ENCODE results near the gene PACRG. TPM values are rescaled to one million over a fixed set of nuclear protein-coding genes. Genes with fewer than 3 reads are reported as not detected.

The PACRG gene
- polyA plus RNA-seq, 1 donor (not counting 4 experiments of a cell fraction or from before 2014, with no cell fraction given), result 0.31 TPM

- DNase-seq (ENCODE audit: low read depth, low spot score) (no peak), FAIRE-seq (no peak)
- Histone ChIP-seq H2AFZ (ENCODE audit: control insufficient read depth, low read length) (no peak overlapping the region), H3K9me1 (ENCODE audit: control insufficient read depth, extremely low read depth, insufficient read depth, low read length) (no peaks in the 10 kb centered on the region), H3K4me2 (ENCODE audit: control insufficient read depth, extremely low read depth, insufficient read depth, low read depth, low read length) (no peak overlapping the region), H3K27ac (ENCODE audit: control insufficient read depth, insufficient read depth, low read length) (no peak overlapping the region), H3K79me2 (ENCODE audit: control insufficient read depth, insufficient read depth, low read length) (no peaks in the 10 kb centered on the region), H3K4me1 (ENCODE audit: control insufficient read depth, extremely low read depth, insufficient read depth, low read length) (no peaks in the 10 kb centered on the region), H3K9ac (ENCODE audit: control insufficient read depth, extremely low read depth, insufficient read depth, low read length) (no peak overlapping the region), H3K27me3 (ENCODE audit: control insufficient read depth, extremely low read depth, insufficient read depth, low read length) (no peaks in the 10 kb centered on the region), H3K36me3 (ENCODE audit: control insufficient read depth in 2 of 2, extremely low read depth in 1 of 2, insufficient read depth in 2 of 2, low read length in 2 of 2) (no peaks in the 10 kb centered on the region), H4K20me1 (ENCODE audit: control insufficient read depth, extremely low read depth, insufficient read depth, low read length) (no peaks in the 10 kb centered on the region), H3K4me3 (ENCODE audit: control insufficient read depth in 2 of 3, extremely low read depth in 1 of 3, insufficient read depth in 2 of 3, low read depth in 1 of 3, low read length in 3 of 3) (no peak overlapping the region), H3K9me3 (ENCODE audit: control insufficient read depth, low read depth, low read length) (no peaks in the 10 kb centered on the region)
- TF ChIP-seq CTCF (optimal IDR thresholded peaks at IDR 0.05 in 1 of 3, IDR thresholded peaks at IDR 0.05 in 1 of 3, conservative IDR thresholded peaks at IDR 0.05 in 1 of 3; ENCODE audit: extremely low read depth in 1 of 3, insufficient read depth in 2 of 3, low read length in 3 of 3) (no peak), EZH2 (IDR thresholded peaks at IDR 0.05; ENCODE audit: low read length) (no peak)
- dilution Hi-C loops (cut with MboI; ENCODE audit: extremely low pct_ligation_motif_present, low sequenced_read_pairs), result no loop called here
Observed at GRCh38 chr6:163302747-163303146, 575.0 kb downstream of the PACRG start.

- Histone ChIP-seq H3K4me1 (ENCODE audit: control insufficient read depth, extremely low read depth, insufficient read depth, low read length) (peaks cover 19% of the 10 kb centered on the region), H3K4me2 (ENCODE audit: control insufficient read depth, extremely low read depth, insufficient read depth, low read depth, low read length) (no peak overlapping the region), H3K4me3 (ENCODE audit: control insufficient read depth in 2 of 3, extremely low read depth in 1 of 3, insufficient read depth in 2 of 3, low read depth in 1 of 3, low read length in 3 of 3) (no peak overlapping the region), H3K9me3 (ENCODE audit: control insufficient read depth, low read depth, low read length) (no peaks in the 10 kb centered on the region), H3K9me1 (ENCODE audit: control insufficient read depth, extremely low read depth, insufficient read depth, low read length) (no peaks in the 10 kb centered on the region), H3K27me3 (ENCODE audit: control insufficient read depth, extremely low read depth, insufficient read depth, low read length) (no peaks in the 10 kb centered on the region), H3K36me3 (ENCODE audit: control insufficient read depth in 2 of 2, extremely low read depth in 1 of 2, insufficient read depth in 2 of 2, low read length in 2 of 2) (no peaks in the 10 kb centered on the region), H3K79me2 (ENCODE audit: control insufficient read depth, insufficient read depth, low read length) (no peaks in the 10 kb centered on the region), H4K20me1 (ENCODE audit: control insufficient read depth, extremely low read depth, insufficient read depth, low read length) (no peaks in the 10 kb centered on the region), H2AFZ (ENCODE audit: control insufficient read depth, low read length) (no peak overlapping the region), H3K27ac (ENCODE audit: control insufficient read depth, insufficient read depth, low read length) (no peak overlapping the region), H3K9ac (ENCODE audit: control insufficient read depth, extremely low read depth, insufficient read depth, low read length) (no peak overlapping the region)
- FAIRE-seq (no peak), DNase-seq (ENCODE audit: low read depth, low spot score) (no peak)
- TF ChIP-seq CTCF (optimal IDR thresholded peaks at IDR 0.05 in 1 of 3, IDR thresholded peaks at IDR 0.05 in 1 of 3, conservative IDR thresholded peaks at IDR 0.05 in 1 of 3; ENCODE audit: extremely low read depth in 1 of 3, insufficient read depth in 2 of 3, low read length in 3 of 3), result no peak
- TF ChIP-seq EZH2 (IDR thresholded peaks at IDR 0.05; ENCODE audit: low read length), result no peak
- dilution Hi-C loops (cut with MboI; ENCODE audit: extremely low pct_ligation_motif_present, low sequenced_read_pairs), result no loop called here
Observed at GRCh38 chr6:163306000-163306399, 578.2 kb downstream of the PACRG start.
